HG03521 (cell line): Measurements from ENCODE around the gene F11R.
"Not testable (repeated sequence)": the region's sequence is repeated elsewhere in the genome, so short reads cannot be mapped to it uniquely, and the experiment has no call there.

Experiments
- ATAC-seq: cut with Tn5 transposase; IDR thresholded peaks from one replicate; pipeline ENCODE4 v1.9.1; 2021; ENCODE audit warnings: mild to moderate bottlenecking, moderate library complexity; ENCODE audit not compliant: unreplicated experiment

F11R gene

GRCh38 chr1:161044908-161045735 lies 24.2 kb upstream of the F11R start:
- ATAC-seq = peak; percentile 42

DNA sequence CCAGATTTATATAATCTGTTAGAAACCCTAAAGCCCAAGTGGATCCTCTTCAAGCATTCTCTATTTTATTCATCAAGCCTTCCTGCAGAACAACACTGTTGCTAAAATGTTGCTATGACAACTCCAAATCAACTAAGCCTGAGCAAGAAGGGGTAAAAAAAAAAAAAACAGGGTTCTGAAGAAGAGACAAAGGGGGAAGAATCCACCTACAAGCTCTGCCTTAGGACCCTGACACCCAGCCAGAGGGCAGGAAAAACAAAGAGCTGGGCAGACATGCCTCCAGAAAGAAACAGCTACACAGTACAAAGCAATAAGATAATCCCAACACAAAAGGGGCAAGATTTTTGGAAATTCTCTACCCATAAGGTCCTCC lies 23.6 kb upstream of the F11R start:
- no peak for ATAC-seq

- no peak for ATAC-seq
Observed at GRCh38 chr1:161039546-161039945, 18.6 kb upstream of the F11R start.

DNA sequence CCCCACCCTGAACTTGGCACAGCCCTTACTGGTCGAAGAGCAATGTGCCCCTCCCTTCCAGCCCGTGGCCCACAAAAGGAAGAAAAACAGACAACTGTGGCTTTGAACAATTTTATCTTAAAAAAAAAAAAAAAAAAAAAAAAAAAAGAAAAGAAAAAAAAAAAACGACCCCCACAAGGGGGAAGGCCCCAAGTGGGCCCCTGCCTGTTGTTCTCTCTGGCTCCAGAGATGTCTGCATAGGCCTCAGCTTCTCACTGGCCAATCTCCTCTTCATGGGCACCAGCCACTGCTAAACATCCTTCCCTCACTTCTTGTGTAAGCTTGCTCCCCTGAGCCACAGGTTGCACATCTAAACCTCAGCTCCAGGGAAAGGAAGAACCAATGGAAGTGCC lies 18.2 kb upstream of the F11R start:
- no peak for ATAC-seq

DNA sequence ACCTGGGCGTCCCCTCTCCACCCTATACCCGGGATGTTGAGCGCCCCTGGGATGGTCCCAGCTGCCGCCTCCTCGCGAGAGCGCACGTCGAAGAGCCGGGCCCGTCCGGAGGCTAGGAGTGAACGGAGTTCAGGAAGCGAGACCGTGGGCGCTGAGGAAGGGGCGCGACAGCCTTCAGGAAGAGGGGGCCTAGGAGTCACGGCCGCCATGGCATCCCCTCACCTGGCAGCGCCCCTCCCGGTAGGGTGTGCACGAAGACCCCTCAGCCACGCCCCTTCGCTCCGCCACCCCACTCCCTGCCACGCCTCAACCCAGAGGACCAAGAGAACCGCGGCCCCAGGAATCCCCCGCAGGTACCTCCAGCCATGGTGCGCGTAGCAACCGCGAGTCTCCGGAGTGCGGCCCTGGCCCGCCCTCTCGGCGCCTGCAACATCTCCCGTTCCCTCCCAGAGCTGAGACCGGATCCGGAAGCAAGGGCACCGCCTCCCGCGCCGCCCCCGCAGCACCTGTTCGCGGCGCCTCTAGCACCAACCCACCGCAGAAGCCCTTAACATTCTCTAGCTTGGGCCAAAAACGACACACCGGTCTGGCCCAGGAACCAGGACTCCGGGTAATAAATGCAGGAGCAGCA lies 17.7 kb upstream of the F11R start, which contains the start of gene TSTD1:
Gene TSTD1, minus strand, starts transcription at position 442 of the 631 bp plus-strand sequence. Its CDS starts 75 bp downstream, at position 367.
- peak; percentile 80 for ATAC-seq

- no peak for ATAC-seq
Observed at GRCh38 chr1:161037661-161038522, 16.9 kb upstream of the F11R start.

GRCh38 chr1:161033751-161034150 lies 12.8 kb upstream of the F11R start:
- ATAC-seq = no peak

DNA sequence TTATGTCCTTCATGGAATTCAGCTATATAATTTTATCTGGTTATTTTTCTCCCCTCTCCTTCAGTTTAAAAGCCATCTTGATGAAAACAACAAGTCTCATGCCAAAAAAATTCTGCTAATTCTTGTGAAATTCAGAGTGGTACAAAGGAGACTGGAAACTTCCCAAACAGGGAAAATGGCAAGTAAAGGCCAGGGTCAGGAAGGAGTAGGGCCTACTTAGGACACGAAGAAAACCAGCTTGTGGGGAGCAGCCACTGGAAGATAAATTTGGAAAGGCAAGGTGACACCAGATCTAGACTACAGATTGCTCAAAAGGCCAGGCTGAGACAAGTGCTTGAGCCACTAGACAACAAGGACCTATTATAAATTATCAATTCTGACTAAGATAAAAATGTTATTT lies 11.5 kb upstream of the F11R start:
- no peak for ATAC-seq

GRCh38 chr1:161031874-161032273 lies 10.9 kb upstream of the F11R start:
- ATAC-seq = no peak

- ATAC-seq = not testable (repeated sequence)
Observed at GRCh38 chr1:161029466-161029865, 8.5 kb upstream of the F11R start.

- ATAC-seq = not testable (repeated sequence)
Observed at GRCh38 chr1:161026954-161027353, 6.0 kb upstream of the F11R start.

DNA sequence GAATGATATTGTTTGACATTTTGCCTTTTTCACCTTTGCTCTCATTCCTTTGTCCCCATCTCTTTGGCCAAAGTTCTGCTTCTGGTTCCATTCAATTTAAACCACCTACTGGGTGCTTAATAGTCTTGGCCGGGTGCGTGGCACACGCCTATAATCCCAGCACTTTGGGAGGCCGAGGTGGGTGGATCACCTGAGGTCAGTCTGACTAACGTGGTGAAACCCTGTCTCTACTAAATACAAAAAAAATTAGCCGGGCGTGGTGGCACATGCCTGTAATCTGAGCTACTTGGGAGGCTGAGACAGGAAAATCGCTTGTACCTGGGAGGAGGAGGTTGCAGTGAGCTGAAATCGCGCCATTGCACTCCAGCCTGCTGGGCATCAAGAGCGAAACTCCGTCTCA lies 1.5 kb upstream of the F11R start:
- ATAC-seq = not testable (repeated sequence)

GRCh38 chr1:161021970-161022353 lies 1.0 kb upstream of the F11R start:
- ATAC-seq = no peak

DNA sequence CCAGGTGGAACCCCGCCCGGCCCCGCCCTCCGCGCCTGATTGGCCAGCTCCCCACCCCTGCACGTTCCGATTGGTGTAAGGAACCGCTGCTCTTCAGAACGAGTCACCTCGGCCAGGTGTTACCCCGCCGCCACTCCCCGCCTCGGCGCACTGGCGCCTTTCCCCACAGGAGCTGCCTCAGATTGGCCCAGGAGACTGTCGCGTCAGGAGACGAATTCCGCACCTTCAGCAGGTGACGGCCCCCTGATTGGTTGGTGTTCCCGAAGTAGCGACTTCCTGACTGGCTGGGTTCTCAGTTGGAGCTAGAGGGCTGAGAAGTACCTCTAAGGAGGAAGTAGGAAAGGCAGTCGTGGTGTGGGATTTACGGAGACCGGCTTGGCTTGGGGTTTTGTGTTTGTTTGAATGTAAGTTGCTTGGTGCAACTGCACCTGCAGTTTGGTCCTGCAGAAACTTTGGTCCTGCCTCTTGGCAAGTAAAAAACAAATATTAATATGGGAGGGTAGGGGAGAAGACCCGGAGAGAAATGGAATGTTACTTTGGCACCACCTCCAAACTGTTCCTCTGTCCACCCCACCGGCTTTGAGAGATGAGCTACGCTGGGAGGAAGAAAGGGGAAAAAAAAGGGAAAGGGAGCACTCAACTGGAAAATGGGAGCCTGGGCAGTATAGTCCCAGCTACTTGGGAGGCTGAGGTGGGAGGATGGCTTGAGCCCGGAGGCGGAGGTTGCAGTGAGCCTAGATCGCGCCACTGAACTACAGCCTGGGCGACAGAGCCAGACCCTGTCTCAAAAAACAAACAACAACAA lies 415 bp upstream of the F11R start:
- peak; percentile 85 for ATAC-seq

GRCh38 chr1:161019751-161020495 lies 1.0 kb downstream of the F11R start:
- ATAC-seq = no peak

GRCh38 chr1:161019111-161019660 lies 1.8 kb downstream of the F11R start:
- not testable (repeated sequence) for ATAC-seq

GRCh38 chr1:161018631-161018930 lies 2.4 kb downstream of the F11R start:
- no peak for ATAC-seq

GRCh38 chr1:161017756-161018630 lies 3.0 kb downstream of the F11R start:
- no peak for ATAC-seq

- not testable (repeated sequence) for ATAC-seq
Observed at GRCh38 chr1:161017181-161017580, 3.8 kb downstream of the F11R start.
